WTC11 (cell line): Measurements from ENCODE around the gene ANO10.

ENCODE experiments used
- CTCF ChIP-seq: fragments of 200-600 bp; IDR thresholded peaks from 2 replicates; pipeline ENCODE4 v1.8.0; 2022; ENCODE audit warnings: antibody characterized with exemption
- NR3C1 ChIP-seq: sonication (generic); formaldehyde crosslinking; conservative IDR thresholded peaks from 2 replicates; pipeline ENCODE4 v1.8.1; 2023; ENCODE audit warnings: low read depth, mild to moderate bottlenecking, missing genetic modification reagents
- USF1 ChIP-seq: sonication (generic); formaldehyde crosslinking; IDR thresholded peaks from 2 replicates; pipeline ENCODE4 v1.8.0; 2022; ENCODE audit warnings: mild to moderate bottlenecking, missing genetic modification reagents
- ZBTB21 ChIP-seq: sonication (generic); formaldehyde crosslinking; IDR thresholded peaks from 2 replicates; pipeline ENCODE4 v1.8.1; 2023; ENCODE audit warnings: mild to moderate bottlenecking, missing genetic modification reagents, borderline replicate concordance

GRCh38 chr3:43319794-43320193 is 302.0 kb downstream of the ANO10 start:
- TF ChIP-seq CTCF (no peak), ZBTB21 (CRISPR knock-in tag) (no peak), USF1 (CRISPR knock-in tag) (no peak), NR3C1 (no peak)
